KG1 (cell line): ENCODE data around the gene SIRPB2.

ENCODE experiments used
- DNase-seq: peaks from one replicate; lab custom pipeline; 2025; lab: John Stamatoyannopoulos, UW

Gene SIRPB2

GRCh38 chr20:1491281-1491840 lies at the start of gene SIRPB2:
SIRPB2 (minus strand) TSS chr20:1491420; CDS start chr20:1491359, 61 bp downstream.
- peak; percentile 29 for DNase-seq

- DNase-seq = no peak
These were observed 48.7 kb upstream of the SIRPB2 start for GRCh38 chr20:1539816-1540419.

GRCh38 chr20:1538655-1539054 lies 47.4 kb upstream of the SIRPB2 start:
- DNase-seq = no peak

- DNase-seq = peak; percentile 48
These were observed 46.5 kb upstream of the SIRPB2 start for GRCh38 chr20:1537731-1538058.

GRCh38 chr20:1536893-1537730 lies 45.9 kb upstream of the SIRPB2 start:
- DNase-seq = no peak

- DNase-seq = no peak
These were observed 44.4 kb upstream of the SIRPB2 start for GRCh38 chr20:1535420-1536175.

GRCh38 chr20:1534526-1534925 lies 43.3 kb upstream of the SIRPB2 start:
- no peak for DNase-seq

GRCh38 chr20:1533059-1533458 lies 41.8 kb upstream of the SIRPB2 start:
- DNase-seq = no peak

GRCh38 chr20:1528811-1529210 lies 37.6 kb upstream of the SIRPB2 start:
- DNase-seq = no peak

GRCh38 chr20:1527923-1528322 lies 36.7 kb upstream of the SIRPB2 start:
- no peak for DNase-seq

- no peak for DNase-seq
These were observed 35.7 kb upstream of the SIRPB2 start for GRCh38 chr20:1526896-1527295.

GRCh38 chr20:1526310-1526709 lies 35.1 kb upstream of the SIRPB2 start:
- DNase-seq = no peak

GRCh38 chr20:1524004-1524403 lies 32.8 kb upstream of the SIRPB2 start:
- peak; percentile 4 for DNase-seq

GRCh38 chr20:1517010-1517409 lies 25.8 kb upstream of the SIRPB2 start:
- no peak for DNase-seq

- DNase-seq = no peak
These were observed 22.6 kb upstream of the SIRPB2 start for GRCh38 chr20:1513801-1514200.

GRCh38 chr20:1509237-1509636 lies 18.0 kb upstream of the SIRPB2 start:
- peak; percentile 7 for DNase-seq

GRCh38 chr20:1508574-1508973 lies 17.4 kb upstream of the SIRPB2 start:
- DNase-seq = no peak

- no peak for DNase-seq
These were observed 16.1 kb upstream of the SIRPB2 start for GRCh38 chr20:1507276-1507675.

- DNase-seq = no peak
These were observed 14.7 kb upstream of the SIRPB2 start for GRCh38 chr20:1505871-1506270.

GRCh38 chr20:1505361-1505760 lies 14.1 kb upstream of the SIRPB2 start:
- DNase-seq = no peak

GRCh38 chr20:1503564-1504227 lies 12.5 kb upstream of the SIRPB2 start:
- peak; percentile 59 for DNase-seq

- DNase-seq = no peak
These were observed 9.3 kb upstream of the SIRPB2 start for GRCh38 chr20:1500496-1500895.
